Left renal cortex interstitium (tissue), 4 donors: ENCODE results near the gene NAP1L4. TPM values are rescaled to one million over a fixed set of nuclear protein-coding genes. Genes with fewer than 3 reads are reported as not detected.
"Not testable (repeated sequence)": the region's sequence is repeated elsewhere in the genome, so short reads cannot be mapped to it uniquely, and the experiment has no call there.

Source experiments
- DNase-seq, 4 donors: peaks; one replicate each; pipeline ENCODE4 v3.0.0-alpha.2; 2013; ENCODE audit warnings: low read depth in 4 of 4, low spot score in 2 of 4, missing footprints in 1 of 4
- polyA plus RNA-seq, 4 donors: library from polyadenylated mRNA; unstranded; fragments of 120-200 nt; gene quantifications; one replicate each; pipeline ENCODE4 v1.2.1, GENCODE V29; 2013; ENCODE audit not compliant: insufficient read length in 4 of 4

NAP1L4 gene
- polyA plus RNA-seq, 4 donors = 154 to 219 (median 195) TPM

DNA sequence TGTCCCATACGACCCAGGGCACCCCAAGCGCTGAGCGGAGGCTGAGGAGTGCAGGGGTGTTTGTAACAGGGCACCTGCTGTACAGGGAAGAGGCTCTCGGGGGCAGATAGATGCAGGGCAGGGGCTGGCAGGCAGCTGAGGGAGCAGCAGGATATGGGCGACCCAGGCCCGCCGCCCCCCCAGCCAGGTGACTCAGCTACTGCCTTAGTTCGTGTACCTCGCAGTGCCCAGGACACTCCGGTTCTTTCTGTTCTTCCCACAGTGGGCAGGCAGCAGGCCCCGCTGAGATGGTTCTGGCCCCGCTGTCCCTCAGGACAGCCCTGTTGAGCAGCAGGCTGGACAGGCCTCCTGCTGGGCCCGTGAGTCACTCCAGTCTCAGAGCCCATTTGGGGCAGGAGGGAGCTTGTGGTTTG, 79.1 kb downstream of the NAP1L4 start:
- DNase-seq = no peak

DNA sequence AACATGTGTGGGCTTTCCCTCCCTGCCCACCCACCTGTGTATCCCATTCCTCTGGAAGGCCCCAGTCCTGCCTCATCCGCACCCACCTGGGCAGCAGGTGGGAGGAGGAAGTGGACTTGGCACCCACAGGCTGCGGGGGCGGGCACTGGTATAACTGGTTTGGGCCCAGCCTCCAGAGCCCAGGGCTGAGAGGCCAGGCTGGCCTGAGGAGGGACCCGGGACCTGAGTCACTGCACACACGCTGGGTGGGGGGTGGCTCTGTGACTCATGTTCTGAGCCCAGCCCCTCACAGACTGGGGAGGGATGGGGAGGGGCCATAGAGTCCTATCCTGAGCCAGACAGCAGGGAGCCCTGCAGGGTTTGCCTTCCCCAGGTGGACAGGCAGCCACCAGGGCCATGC, 79.6 kb downstream of the NAP1L4 start:
- DNase-seq = no peak

DNA sequence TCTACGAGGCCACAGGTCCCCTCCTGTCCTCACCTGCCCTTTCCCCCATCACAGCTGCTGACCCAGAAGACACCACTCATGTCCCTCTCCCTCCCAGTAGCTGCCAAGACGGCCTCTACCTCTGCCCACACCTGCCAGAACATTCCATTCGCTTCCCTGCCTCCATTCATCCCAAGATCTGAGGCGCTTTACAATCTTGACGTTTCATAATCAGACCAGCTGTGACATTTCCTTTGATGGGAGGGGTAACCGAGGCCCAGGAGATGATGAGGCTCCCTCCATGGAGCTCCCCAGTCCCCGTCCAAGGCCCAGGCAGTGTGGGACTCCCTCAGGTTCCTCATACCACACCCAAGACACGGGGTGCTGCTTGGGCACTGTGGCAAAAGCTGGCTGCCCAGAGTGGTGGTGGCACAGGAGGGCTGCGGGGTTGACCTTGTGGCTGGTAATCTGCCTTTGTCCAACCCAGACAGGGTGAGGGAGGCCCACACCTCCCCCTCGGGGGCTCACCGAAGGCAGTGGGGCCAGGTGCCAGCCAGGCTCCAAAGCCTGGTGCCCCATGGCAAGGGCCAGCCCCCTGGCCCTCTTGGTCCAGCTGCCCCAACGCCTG, 80.2 kb downstream of the NAP1L4 start:
- no peak for DNase-seq

DNA sequence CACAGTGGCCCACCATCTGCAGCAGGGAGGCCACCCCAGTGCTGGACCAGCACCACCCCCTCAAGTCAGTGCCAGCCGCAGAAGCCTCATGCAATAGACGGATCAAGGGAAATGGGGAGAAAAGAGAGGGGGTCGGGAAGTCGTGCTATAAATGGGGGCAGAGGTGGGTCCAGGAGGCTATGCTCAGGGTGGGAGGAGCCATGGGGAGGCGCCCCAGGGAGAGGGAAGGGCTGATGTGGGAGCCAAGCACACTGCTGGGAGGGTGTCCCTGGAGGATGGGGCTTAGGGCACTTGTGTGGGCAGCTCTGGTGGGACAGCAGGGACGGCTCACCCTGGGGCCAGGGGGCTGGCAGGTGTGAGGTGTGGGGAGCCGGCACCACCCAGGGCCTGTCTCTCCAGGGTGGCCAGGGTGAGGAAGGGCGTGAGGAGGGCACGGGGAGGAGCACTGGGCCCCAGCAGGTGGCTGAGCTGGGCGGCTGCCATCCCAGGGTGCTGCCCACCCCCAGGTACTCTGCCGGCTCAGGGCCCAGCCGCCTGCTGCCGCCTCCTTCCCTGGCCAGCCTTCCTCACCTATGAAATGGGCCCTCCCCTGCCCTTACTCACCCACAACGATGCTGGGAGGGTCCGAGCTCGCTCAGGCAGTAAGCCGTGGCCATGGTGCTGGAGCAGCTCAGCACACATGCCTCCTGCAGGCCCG, 80.9 kb downstream of the NAP1L4 start:
- no peak for DNase-seq

DNA sequence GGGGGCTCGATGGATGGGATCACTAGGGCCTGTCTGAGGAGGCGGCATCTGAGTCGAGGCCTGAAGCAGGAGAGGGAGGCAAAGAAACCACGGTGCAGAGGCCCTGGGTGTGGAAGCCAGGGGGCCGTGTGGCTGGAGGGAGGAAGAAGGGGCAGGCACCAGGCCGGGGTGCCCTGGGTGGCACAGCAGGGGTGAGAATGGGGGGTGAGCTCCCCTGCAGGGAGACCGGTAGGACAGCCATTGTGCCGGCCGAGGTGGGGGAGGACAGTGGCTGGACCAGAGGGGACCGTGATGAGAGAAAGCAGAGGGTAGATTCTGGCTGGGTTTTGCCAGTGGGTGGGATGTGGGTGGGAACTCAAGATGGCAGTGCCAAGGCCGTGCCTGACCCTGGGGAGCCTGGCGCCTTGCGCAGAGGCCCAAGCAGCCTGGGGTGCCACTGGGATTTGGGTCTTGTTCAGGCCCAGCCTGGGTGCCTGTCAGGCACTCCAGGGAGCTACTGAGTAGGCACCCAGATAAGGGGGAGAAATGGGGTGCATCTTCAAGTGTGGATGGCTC, 81.7 kb downstream of the NAP1L4 start:
- DNase-seq = no peak

DNA sequence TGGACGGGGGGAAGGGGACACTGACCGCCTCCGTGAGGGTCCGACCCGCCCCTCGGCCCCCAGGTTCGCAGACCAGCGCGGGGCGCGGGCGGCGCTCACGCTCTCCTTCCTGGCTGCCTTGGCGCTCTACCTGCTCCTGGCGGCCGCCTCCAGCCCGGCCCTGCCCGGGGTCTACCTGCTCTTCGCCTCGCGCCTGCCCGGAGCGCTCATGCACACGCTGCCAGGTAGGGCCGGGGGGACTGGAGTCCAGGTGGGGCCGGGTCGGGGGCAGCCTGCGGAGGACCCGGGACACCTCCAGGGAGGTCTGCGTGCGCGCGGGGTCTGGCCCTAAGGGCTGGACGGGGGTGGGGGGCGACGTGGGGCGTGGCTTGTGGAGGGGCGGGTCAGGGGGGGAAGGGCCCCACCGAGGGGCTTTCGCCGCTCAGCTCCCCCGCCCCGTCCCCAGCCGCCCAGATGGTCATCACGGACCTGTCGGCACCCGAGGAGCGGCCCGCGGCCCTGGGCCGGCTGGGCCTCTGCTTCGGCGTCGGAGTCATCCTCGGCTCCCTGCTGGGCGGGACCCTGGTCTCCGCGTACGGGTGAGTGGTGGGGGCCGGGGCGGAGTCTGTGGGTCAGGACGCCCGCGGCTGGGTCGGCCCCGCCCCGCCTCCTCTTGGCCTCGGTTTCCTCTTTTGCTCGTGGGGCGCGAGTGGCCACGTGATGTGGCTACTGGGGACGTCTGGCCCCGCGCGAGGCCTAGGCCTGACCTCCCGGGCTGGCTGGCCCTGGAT, 82.8 kb downstream of the NAP1L4 start:
- no peak for DNase-seq

DNA sequence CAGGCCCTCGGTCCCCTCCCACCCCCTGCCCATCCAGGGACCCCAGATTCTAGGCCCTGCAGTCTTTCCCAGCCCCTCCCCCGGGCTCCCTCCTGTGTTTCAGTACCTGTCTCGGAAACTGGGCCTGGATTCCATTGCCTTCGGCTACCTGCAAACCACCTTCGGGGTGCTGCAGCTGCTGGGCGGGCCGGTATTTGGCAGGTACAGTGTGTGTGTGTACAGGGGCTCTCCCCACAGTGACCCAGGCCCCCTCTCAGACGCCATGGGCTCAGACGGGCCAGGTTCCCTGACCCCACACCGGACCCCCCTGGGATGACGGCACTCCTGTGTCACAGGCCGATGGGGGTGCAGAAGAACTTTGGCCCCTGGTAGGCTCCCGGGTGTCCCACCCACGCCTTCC, 84.0 kb downstream of the NAP1L4 start:
- no peak for DNase-seq

DNA sequence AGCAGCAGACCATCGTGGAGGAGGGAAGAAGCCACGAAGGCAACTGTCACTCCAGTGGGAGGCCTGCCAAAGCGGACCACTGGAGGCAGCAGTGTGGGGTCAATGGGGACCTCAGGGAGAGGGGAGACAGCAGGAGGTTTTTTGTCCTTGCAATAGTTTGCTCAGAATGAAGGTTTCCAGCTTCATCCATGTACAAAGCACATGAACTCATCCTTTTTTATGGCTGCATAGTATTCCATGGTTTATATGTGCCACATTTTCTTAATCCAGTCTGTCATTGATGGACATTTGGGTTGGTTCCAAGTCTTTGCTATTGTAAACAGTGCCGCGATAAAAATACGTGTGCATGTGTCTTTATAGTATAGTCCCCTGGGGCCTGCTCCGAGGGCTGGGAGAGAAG, 86.8 kb downstream of the NAP1L4 start:
- DNase-seq = not testable (repeated sequence)

DNA sequence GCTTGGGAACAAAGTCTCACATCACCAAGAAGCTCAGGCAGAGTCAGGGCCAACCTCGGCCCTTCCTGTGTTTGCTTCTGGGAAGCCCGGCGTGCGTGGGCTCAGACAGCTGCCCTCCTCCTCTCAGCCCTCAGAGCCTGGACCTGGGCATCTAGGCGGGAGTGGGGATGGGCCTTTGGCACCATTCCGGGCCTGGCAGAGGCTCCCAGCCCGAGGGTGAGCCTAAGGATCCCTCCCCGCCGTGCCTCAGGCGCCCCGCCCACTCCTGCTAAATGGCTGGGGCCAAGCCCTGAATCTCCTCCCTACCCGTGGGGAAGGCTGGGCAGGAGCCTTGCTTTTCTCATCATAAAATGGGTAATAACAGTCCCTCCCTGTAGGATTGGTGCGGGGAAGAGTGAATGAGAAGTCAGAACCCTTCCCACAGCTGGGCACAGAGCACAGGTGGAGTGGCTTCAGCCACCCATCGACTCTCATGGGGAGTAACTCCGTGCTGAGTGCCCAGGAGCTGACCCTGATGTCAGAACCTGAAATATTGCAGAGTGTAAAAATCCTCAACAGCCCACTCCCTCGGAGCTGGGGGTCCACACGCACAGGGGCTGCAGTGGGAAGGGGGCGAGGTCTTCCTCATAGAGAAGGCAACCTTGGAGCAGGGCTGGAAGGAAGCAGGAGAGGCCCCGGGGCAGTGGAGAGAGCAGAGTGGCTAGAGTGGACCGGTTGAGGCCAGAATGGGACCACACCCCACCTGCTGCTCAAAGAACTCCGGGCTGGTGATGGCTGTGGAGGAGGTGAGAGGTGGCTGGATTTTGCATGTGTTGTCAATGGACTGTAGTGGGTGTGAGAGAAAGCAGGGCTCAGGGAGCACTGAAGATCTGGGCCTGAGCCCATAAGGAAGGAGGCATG, 87.7 kb downstream of the NAP1L4 start:
- DNase-seq = no peak

DNA sequence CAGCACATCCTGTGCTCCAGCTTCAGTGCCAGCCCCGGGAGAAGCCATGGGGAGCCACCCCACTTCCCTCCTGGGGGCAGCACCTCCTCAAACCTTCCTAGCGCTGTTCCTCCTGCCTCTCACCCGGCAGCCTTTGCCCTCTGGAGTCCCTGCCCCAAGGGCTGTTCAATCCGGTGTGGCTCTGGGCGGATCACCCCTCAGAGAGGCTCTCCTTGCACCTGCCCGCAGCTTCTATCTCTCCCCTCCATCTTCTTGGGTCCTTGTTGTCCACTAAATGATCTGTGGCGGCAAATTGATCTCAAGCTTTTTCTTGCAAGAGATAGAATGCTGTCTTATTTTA, 88.5 kb downstream of the NAP1L4 start:
- no peak for DNase-seq

DNA sequence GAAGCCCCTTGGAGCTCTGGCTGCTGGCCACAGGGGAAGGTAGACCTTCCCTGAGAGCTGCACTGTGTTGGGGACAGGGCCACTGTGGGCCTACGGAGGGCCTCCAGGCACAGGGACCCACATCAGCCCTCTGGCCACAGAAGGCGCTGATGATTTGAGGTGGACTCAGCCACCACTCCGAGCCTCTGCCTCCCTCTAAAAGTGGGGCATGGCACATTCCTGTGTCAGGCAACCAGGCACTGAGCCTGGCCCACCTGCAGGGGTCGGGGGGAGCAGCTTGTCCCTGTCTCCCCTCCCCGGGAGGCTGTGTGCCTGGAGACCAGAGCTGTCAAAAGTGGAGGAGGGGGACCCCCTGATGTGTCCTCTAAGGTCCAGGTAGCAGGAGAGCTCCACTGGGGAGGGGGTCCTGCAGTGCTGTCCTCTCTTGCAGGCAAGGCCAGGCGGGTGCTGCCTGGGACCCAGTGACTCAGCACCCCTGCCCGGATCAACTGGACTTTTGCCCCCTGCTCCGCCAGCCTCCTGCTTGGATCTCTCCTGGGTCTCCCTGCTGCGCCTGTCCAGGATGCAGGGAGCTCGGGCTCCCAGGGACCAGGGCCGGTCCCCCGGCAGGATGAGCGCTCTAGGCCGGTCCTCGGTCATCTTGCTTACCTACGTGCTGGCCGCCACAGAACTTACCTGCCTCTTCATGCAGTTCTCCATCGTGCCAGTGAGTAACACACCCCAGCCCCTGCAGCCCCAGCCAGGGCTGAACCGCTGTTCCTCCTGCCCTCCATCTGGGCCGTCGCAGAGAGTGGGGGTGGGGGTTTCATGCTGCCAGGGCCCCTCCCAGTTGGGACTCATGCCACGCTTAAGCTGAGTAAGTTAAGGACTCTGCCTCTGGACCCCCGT, 89.1 kb downstream of the NAP1L4 start:
- DNase-seq = no peak

DNA sequence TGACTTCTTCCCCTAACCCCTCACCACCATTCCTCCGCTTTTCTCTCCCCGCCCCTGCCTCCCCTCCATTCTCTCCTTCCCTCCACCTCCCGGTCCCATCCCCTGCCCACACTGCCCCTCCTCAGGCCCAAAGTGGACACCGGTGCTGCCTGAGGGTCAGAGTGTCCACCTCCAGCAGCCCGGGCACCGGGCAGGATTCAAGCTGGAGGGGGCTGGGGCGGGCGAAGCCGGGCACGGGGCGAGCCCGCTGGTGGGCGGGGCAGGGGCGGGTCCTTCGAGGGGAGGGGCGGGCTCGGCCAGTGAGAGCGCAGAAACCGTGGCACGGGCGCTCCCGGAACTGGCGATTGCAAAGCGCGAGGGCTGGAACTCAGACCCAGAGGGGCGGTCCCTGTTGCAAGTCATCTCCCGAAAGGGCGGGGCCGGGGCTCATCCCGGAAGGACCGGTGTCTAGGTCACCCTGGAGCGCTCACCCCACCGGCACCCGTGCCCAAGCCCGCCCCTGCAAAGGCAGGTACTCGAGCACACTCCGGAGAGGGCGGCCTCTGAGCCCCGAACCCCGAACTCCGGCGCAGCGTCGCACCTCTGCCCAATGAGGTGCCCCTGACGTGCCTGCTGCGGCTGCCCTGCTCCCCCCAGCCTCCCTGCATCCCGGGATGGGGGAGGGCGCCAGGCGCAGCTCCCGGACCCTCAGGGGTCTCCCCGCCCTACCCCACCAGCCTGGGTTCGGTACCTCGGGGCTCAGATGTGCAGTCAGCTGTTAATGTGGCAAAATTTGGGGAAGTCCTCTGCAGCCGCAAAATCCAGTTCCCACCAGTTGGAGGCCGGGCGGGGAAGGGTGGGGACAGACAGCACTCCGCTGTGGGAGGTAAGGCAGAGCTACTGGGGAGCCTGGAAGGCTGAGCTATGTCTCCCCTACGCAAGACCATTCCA, 90.0 kb downstream of the NAP1L4 start:
- DNase-seq = no peak

DNA sequence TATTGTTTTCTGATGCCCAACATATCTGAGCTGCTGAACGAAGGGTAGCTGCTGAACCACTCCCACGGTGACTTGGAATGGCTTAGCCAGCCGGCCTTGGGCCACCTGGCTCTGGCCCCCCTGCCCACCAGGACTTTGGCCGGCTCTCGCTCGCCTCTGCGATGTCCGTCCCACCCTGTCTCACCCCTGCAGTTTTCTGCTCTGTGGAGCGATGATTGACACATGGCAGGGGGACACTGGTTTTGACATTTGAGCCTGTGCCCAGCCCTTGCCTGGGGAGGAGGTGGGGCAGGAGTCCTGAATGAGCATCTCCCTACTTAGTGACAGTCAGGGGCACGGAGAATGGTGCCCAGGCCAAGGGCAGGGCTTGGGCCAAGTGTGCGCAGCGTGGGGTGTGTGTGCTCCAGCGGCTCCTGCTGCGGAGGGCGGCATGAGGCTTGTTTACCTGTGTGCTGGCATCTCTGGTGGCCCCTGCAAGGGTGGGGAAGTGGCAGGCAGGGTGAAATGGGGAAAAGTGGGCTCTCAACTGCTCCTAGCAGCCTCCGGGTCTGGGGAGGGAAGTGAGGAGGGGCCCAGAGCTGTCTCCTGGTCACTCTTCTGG, 90.8 kb downstream of the NAP1L4 start:
- DNase-seq = no peak

DNA sequence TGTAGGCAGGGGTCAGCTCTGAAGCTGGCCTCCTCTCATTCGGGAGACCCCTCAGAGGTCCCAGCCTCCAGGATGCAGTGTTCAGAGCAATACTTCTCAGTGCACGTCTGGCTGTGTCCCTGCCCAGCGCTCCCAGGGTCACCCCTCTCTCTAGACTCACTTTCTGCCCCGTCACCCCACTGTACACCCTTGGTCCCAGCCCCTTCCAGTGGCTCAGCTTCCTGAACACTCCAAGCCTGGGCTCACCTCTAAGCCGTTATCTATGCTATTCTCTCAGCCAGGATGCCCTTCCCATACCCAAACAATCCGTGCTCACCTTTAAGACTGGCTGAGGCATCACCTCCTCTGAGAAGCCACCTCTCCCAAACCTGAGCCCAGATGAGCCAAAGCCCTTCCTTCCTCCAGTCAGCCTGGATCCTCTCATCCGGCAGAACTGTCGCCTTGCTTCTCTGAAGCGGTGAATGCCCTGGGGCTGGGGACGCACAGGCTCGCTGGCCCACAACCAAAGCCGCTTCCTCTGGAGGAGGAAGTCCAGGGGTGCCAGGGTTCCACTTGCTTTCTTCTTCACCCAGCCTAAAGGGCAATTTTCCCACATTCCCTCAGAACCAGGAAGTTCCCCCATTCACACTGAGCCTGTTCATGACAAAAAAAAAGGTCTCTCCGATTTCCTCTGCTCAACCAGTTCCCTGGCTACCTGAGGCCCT, 92.9 kb downstream of the NAP1L4 start:
- DNase-seq = no peak

DNA sequence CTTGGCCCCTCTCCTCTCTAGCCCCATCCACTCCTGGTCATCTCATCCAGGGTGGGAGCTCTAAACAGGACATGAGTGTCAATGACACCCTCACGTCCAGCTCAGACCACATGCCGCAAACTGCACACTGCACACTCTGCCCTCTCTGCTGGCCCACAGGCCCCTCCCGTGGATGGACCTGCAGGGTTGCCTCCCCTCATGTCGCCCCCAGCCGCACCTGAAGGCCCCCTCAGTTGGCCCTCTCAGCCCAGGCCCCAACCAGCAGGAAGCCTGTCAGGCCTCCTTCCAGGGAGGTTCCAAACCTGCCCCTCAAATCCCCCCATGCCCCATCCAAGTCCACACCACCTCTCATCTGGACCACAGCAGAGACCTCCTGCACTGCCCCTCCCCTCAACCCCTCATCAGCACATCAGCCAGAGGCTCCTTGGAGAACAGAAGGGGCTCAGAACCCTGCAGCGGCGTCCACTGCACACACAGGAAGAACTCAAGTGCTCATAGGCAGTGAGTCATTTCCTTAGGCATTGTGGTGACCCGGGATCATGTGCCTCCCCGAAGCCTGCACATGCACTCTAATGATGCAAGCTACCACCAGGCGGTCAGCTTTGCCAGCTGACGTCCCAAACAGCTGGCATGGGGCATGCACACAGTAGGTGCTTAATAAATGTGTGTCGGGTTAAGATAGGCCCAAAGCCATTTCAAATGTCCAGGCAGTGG, 93.6 kb downstream of the NAP1L4 start:
- DNase-seq = no peak

DNA sequence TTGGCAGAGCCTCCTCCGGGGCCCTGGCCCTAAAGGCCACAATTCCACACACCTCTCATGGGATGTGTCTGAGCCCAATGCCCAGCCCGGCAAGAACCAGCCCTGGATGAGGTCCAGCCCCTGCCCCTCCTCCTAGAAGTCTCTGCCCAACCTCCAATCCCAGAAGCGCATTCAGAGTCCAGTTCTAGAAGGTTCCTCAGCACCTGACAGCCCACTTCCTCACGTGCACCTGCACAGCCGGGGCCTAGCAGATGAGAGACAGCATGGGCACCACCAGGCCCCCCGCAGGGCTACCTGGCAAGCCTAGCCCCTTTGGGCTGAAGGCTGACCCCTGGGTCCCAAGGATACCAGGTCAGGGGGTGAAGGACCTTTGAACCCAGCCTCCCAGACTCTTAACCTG, 95.1 kb downstream of the NAP1L4 start:
- no peak for DNase-seq

DNA sequence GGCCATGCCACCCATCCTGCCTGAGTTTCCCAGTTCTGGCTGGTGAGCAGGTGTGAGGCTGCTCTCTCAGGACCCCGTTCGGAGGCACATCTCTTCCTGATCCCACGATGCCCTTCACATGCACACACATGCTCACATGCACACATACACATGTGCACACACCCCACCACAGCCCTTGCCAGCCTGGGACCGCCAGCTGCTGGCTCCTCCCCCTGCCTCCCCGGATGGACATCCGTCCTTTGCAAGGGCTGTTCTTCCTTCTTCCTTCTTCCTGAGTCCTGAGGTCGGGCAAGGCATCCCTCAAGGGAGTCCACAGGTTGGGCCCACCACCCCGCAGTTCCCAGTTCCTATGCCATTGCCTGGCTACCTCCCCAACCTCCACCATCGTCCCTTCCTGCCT, 96.1 kb downstream of the NAP1L4 start:
- DNase-seq = no peak
